GM12878 (cell line): ENCODE measurements around the gene DIRAS3. TPM values are rescaled to one million over a fixed set of nuclear protein-coding genes. Genes with fewer than 3 reads are reported as not detected.

Experiments
- ATAC-seq: fragments of 200-7000 bp; cut with Tn5 transposase; 3 replicates; pipeline ENCODE4 v1.9.1; 2020; ENCODE audit warnings: mild to moderate bottlenecking, moderate library complexity
- BruUV-seq: library from RNA; stranded (reverse); fragments of 400-500 nt; replicated peaks from 2 replicates; lab custom pipeline; 2021; lab: Mats Ljungman, UMichigan
- CTCF ChIA-PET: fragments of 300-600 bp; sonication (Branson Sonifier 250); formaldehyde crosslinking; extraction: SDS; loops from one replicate; lab custom pipeline; 2021; ENCODE audit warnings: inconsistent platforms; lab: Yijun Ruan, JAX
- POLR2A ChIA-PET: fragments of 350-600 bp; formaldehyde crosslinking; extraction: SDS; loops from one replicate; lab custom pipeline; 2021; ENCODE audit warnings: inconsistent platforms; lab: Charles Lee
- RAD21 ChIA-PET: fragments of 300-600 bp; sonication (Branson Sonifier 250); formaldehyde crosslinking; loops from one replicate; lab custom pipeline; 2023; ENCODE audit warnings: antibody characterized with exemption; ENCODE audit not compliant: unreplicated experiment; lab: Charles Lee
- SMC1A ChIA-PET: fragments of 300-600 bp; sonication (Branson Sonifier 250); formaldehyde crosslinking; loops from one replicate; lab custom pipeline; 2023; ENCODE audit not compliant: unreplicated experiment, uncharacterized antibody; lab: Charles Lee
- DNase-seq: peaks from one replicate; pipeline ENCODE4 v3.0.0-alpha.2; 2011; ENCODE audit warnings: low read depth, low spot score
- FAIRE-seq: peaks from 3 replicates; lab custom pipeline; 2011; peaks lifted over from hg19 to GRCh38; lab: Jason Lieb, UNC
- H2AFZ ChIP-seq: 2 replicates; pipeline ENCODE4 v1.6.0; 2011; ENCODE audit warnings: low read depth, low read length, control low read depth; ENCODE audit not compliant: control insufficient read depth
- H3K27ac ChIP-seq: 2 replicates; pipeline ENCODE4 v1.5.1; 2011; ENCODE audit warnings: control low read depth; ENCODE audit not compliant: control insufficient read depth, insufficient read depth
- H3K27me3 ChIP-seq, 2 experiments: replicated peaks in 1 of 2; 2 replicates each; pipeline versions ENCODE4 v1.6.0 to v1.6.1; 2011; ENCODE audit warnings: low read length in 1 of 2; ENCODE audit not compliant: control insufficient read depth in 2 of 2, insufficient read depth in 2 of 2
- H3K36me3 ChIP-seq, 2 experiments: 2 replicates each; pipeline ENCODE4 v1.5.1; 2011; ENCODE audit warnings: low read length in 1 of 2; ENCODE audit not compliant: control insufficient read depth in 2 of 2, insufficient read depth in 2 of 2
- H3K4me1 ChIP-seq: 2 replicates; pipeline ENCODE4 v1.6.1; 2011; ENCODE audit warnings: mild to moderate bottlenecking, low read length, moderate library complexity, mixed read lengths; ENCODE audit not compliant: control insufficient read depth, insufficient read depth
- H3K4me2 ChIP-seq: 2 replicates; pipeline ENCODE4 v1.6.0; 2011; ENCODE audit warnings: control low read depth; ENCODE audit not compliant: control insufficient read depth, insufficient read depth
- H3K4me3 ChIP-seq: fragments of 200-600 bp; sonication (generic); 2 replicates; pipeline ENCODE4 v1.5.1; 2016
- H3K79me2 ChIP-seq: 2 replicates; pipeline ENCODE4 v1.6.0; 2011; ENCODE audit warnings: low read length; ENCODE audit not compliant: control insufficient read depth, insufficient read depth
- H3K9ac ChIP-seq: 2 replicates; pipeline ENCODE4 v1.8.0; 2011; ENCODE audit warnings: low read length, control low read depth, mixed read lengths; ENCODE audit not compliant: control insufficient read depth, insufficient read depth
- H3K9me3 ChIP-seq: replicated peaks from 3 replicates; pipeline ENCODE4 v1.5.1; 2011; ENCODE audit warnings: mild to moderate bottlenecking, low read length; ENCODE audit not compliant: control insufficient read depth, insufficient read depth
- H4K20me1 ChIP-seq: 2 replicates; pipeline ENCODE4 v1.6.0; 2011; ENCODE audit not compliant: control insufficient read depth, insufficient read depth
- ASH2L ChIP-seq: fragments of 300-600, 200-600 bp; sonication (generic); IDR thresholded peaks from 2 replicates; pipeline ENCODE4 v1.6.1; 2017; ENCODE audit warnings: low read depth, mild to moderate bottlenecking, borderline replicate concordance
- CHD4 ChIP-seq: fragments of 200-600 bp; sonication (generic); IDR thresholded peaks from 2 replicates; pipeline ENCODE4 v1.6.1; 2016; ENCODE audit warnings: mild to moderate bottlenecking
- CREB1 ChIP-seq: IDR thresholded peaks from 2 replicates; pipeline ENCODE4 v1.6.1; 2012; ENCODE audit warnings: low read depth, mild to moderate bottlenecking, inconsistent platforms
- CTCF ChIP-seq, 3 experiments: IDR thresholded peaks in 2 of 3; conservative IDR thresholded peaks in 1 of 3; 2 replicates each; pipeline ENCODE4 v1.5.1; 2011; ENCODE audit warnings: low read depth in 3 of 3, low read length in 3 of 3, mild to moderate bottlenecking in 3 of 3, control low read depth in 2 of 3, moderate library complexity in 2 of 3, inconsistent platforms in 1 of 3, mixed read lengths in 1 of 3; ENCODE audit not compliant: control insufficient read depth in 2 of 3, insufficient read depth in 1 of 3; ENCODE audit errors: extremely low read depth in 1 of 3
- E4F1 ChIP-seq: fragments of 450-650 bp; IDR thresholded peaks from 2 replicates; pipeline ENCODE4 v1.6.1; 2018; ENCODE audit warnings: borderline replicate concordance, mild to moderate bottlenecking; ENCODE audit not compliant: partially characterized antibody
- ETV6 ChIP-seq, 2 experiments: fragments of 450-650 bp in 1 of 2; IDR thresholded peaks in 1 of 2; conservative IDR thresholded peaks in 1 of 2; 2 replicates each; pipeline ENCODE4 v1.6.1; 2014; ENCODE audit warnings: antibody characterized with exemption in 1 of 2, borderline replicate concordance in 1 of 2, low read depth in 1 of 2, mild to moderate bottlenecking in 1 of 2, moderate library complexity in 1 of 2
- HDAC2 ChIP-seq: fragments of 200-600 bp; sonication (generic); IDR thresholded peaks from 2 replicates; pipeline ENCODE4 v1.6.1; 2017
- IRF3 ChIP-seq: fragments of 450-650 bp; IDR thresholded peaks from 2 replicates; pipeline ENCODE4 v1.6.1; 2014; ENCODE audit warnings: mild to moderate bottlenecking
- IRF4 ChIP-seq: IDR thresholded peaks from 2 replicates; pipeline ENCODE4 v1.6.1; 2011; ENCODE audit warnings: low read depth, low read length
- MXI1 ChIP-seq: fragments of 150-350 bp; IDR thresholded peaks from 2 replicates; pipeline ENCODE4 v1.6.1; 2011; ENCODE audit warnings: low read depth, mild to moderate bottlenecking, inconsistent platforms, low read length, improper control_type of control experiment
- MYB ChIP-seq: fragments of 150-350 bp; IDR thresholded peaks from 2 replicates; pipeline ENCODE4 v1.6.1; 2014; ENCODE audit warnings: mild to moderate bottlenecking, low read depth, low read length, borderline replicate concordance
- NFIC ChIP-seq: IDR thresholded peaks from 2 replicates; pipeline ENCODE4 v1.6.1; 2012; ENCODE audit warnings: low read depth, mild to moderate bottlenecking, inconsistent platforms, low read length, moderate library complexity
- NRF1 ChIP-seq: conservative IDR thresholded peaks from 2 replicates; pipeline ENCODE4 v1.6.1; 2011; ENCODE audit warnings: mild to moderate bottlenecking, low read depth, low read length, improper control_type of control experiment
- PAX8 ChIP-seq: fragments of 450-650 bp; IDR thresholded peaks from 2 replicates; pipeline ENCODE4 v1.6.1; 2017; ENCODE audit warnings: mild to moderate bottlenecking, moderate library complexity
- PBX3 ChIP-seq: IDR thresholded peaks from 2 replicates; pipeline ENCODE4 v1.6.1; 2011; ENCODE audit warnings: mild to moderate bottlenecking, low read depth, low read length, moderate library complexity; ENCODE audit not compliant: insufficient replicate concordance
- TARDBP ChIP-seq: IDR thresholded peaks from 2 replicates; pipeline ENCODE4 v1.6.1; 2016; ENCODE audit warnings: borderline replicate concordance
- ZZZ3 ChIP-seq: IDR thresholded peaks from 2 replicates; pipeline ENCODE4 v1.6.1; 2011; ENCODE audit warnings: low read depth; ENCODE audit not compliant: control insufficient read depth, insufficient read length
- WGBS: methylation state at CpG from one replicate; pipeline ENCODE4 v1.1.6; 2016; ENCODE audit warnings: low lambda C conversion rate; ENCODE audit not compliant: insufficient replicate concordance, insufficient coverage; ENCODE audit errors: missing lambda C conversion rate; 5-methylcytosine and 5-hydroxymethylcytosine counted together
- in situ Hi-C: fragments of 300-500 bp; cut with MboI; formaldehyde crosslinking; loops from 9 replicates; pipeline ENCODE4 v1.14.3; 2018; ENCODE audit warnings: mixed read lengths
- intact Hi-C: fragments of 100-400 bp; cut with micrococcal nuclease; formaldehyde crosslinking; loops from one replicate; pipeline ENCODE4 v1.14.2; 2022; ENCODE audit not compliant: unreplicated experiment
- polyA plus RNA-seq, 11 experiments: library from polyadenylated mRNA; depleted of rRNA in 4 of 11; unstranded in 6 of 11; stranded (reverse) in 5 of 11; fragments of >200 nt; fragmentation: Nextera tagmentation in 4 of 11; fragmentation: Illumina TruSeq in 1 of 11; extraction: Ambion mirVana in 4 of 11; extraction: Trizol in 1 of 11; gene quantifications; 1 replicate in 1 of 11; 2 replicates in 10 of 11; pipeline versions ENCODE4 v1.2.1 to v1.2.3, GENCODE V29; 2011 to 2016; ENCODE audit warnings: inconsistent platforms in 2 of 11, missing spikeins in 2 of 11, low read depth in 1 of 11
- total RNA-seq, 4 experiments: library from RNA; depleted of rRNA in 3 of 4; stranded (reverse); fragments of >200 nt in 3 of 4; fragmentation: Illumina TruSeq in 1 of 4; extraction: Trizol in 1 of 4; gene quantifications; 2 replicates each; pipeline versions ENCODE4 v1.2.1 to v1.2.3, GENCODE V29; 2013 to 2021

DIRAS3 gene
- total and polyA plus RNA-seq, 10 of the 15 experiments (the other 5 are each of a cell fraction or from before 2014, with no cell fraction given) = not detected

- Histone ChIP-seq H2AFZ (no peak overlapping the region), H3K36me3 (no peaks in the 10 kb centered on the region), H3K4me1 (no peaks in the 10 kb centered on the region), H3K9me3 (no peaks in the 10 kb centered on the region), H4K20me1 (no peaks in the 10 kb centered on the region), H3K79me2 (no peaks in the 10 kb centered on the region), H3K4me3 (no peak overlapping the region), H3K9ac (no peak overlapping the region), H3K27me3 (no peaks in the 10 kb centered on the region; a peak in 1 of 4 replicates), H3K4me2 (no peak overlapping the region), H3K27ac (no peak overlapping the region)
- POLR2A ChIA-PET = no interaction called here
- RAD21 ChIA-PET = no interaction called here
- SMC1A ChIA-PET = no interaction called here
- 27% methylated on average over 2 of the region's 2 CpGs for WGBS
- FAIRE-seq (no peak), DNase-seq (no peak), ATAC-seq (no peak)
- no TSS peak for BruUV-seq
- CTCF ChIA-PET = no interaction called here
- intact Hi-C loops (no loop called here), in situ Hi-C loops (no loop called here)
- TF ChIP-seq MXI1 (no peak), NFIC (no peak), MYB (no peak), E4F1 (no peak), ASH2L (no peak), IRF3 (no peak), IRF4 (no peak), CHD4 (no peak), NRF1 (no peak), ETV6 (conservative IDR thresholded peaks at IDR 0.05 in 1 of 2, IDR thresholded peaks at IDR 0.05 in 1 of 2; ENCODE audit: borderline replicate concordance in 1 of 2, low read depth in 1 of 2) (no peak), TARDBP (no peak), PBX3 (no peak), ZZZ3 (no peak), HDAC2 (no peak), CREB1 (no peak), PAX8 (no peak), CTCF (IDR thresholded peaks at IDR 0.05 in 2 of 3, conservative IDR thresholded peaks at IDR 0.05 in 1 of 3; ENCODE audit: control insufficient read depth in 2 of 3, extremely low read depth in 1 of 3, insufficient read depth in 1 of 3, low read depth in 3 of 3, low read length in 3 of 3) (no peak)
Measured at GRCh38 chr1:68078647-68079046, 28.2 kb upstream of the DIRAS3 start.
